HG03025 (cell line): ENCODE results near the gene NDUFC1.
"Not testable (repeated sequence)": the region's sequence is repeated elsewhere in the genome, so short reads cannot be mapped to it uniquely, and the experiment has no call there.

Experiments
- ATAC-seq: cut with Tn5 transposase; IDR thresholded peaks from one replicate; pipeline ENCODE4 v1.9.1; 2021; ENCODE audit warnings: mild to moderate bottlenecking, moderate library complexity; ENCODE audit not compliant: unreplicated experiment, low FRiP score

NDUFC1 gene

DNA sequence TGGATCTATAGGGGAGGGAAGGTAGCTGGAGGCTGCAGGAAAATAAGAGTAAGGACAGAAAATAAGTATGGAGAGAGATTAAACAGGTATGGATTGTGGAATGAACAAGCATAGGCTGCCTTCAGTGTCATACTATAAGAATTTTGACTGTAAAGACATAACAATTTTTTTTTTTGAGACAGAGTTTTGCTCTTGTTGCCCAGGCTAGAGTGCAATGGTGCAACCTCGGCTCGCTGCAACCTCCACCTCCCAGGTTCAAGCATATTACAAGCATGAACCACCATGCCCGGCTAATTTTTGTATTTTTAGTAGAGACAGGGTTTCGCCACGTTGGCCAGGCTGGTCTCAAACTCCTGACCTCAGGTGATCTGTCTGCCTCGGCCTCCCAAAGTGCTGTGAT lies 46.7 kb downstream of the NDUFC1 start:
- ATAC-seq = not testable (repeated sequence)

GRCh38 chr4:139253713-139254112 lies 48.6 kb downstream of the NDUFC1 start:
- no peak for ATAC-seq

- ATAC-seq = no peak
These were observed 49.2 kb downstream of the NDUFC1 start for GRCh38 chr4:139253046-139253445.

- no peak for ATAC-seq
These were observed 54.5 kb downstream of the NDUFC1 start for GRCh38 chr4:139247700-139248238.

- no peak for ATAC-seq
These were observed 55.0 kb downstream of the NDUFC1 start for GRCh38 chr4:139247241-139247640.

GRCh38 chr4:139246166-139246565 lies 56.1 kb downstream of the NDUFC1 start:
- no peak for ATAC-seq

GRCh38 chr4:139245590-139245989 lies 56.7 kb downstream of the NDUFC1 start:
- ATAC-seq = no peak

DNA sequence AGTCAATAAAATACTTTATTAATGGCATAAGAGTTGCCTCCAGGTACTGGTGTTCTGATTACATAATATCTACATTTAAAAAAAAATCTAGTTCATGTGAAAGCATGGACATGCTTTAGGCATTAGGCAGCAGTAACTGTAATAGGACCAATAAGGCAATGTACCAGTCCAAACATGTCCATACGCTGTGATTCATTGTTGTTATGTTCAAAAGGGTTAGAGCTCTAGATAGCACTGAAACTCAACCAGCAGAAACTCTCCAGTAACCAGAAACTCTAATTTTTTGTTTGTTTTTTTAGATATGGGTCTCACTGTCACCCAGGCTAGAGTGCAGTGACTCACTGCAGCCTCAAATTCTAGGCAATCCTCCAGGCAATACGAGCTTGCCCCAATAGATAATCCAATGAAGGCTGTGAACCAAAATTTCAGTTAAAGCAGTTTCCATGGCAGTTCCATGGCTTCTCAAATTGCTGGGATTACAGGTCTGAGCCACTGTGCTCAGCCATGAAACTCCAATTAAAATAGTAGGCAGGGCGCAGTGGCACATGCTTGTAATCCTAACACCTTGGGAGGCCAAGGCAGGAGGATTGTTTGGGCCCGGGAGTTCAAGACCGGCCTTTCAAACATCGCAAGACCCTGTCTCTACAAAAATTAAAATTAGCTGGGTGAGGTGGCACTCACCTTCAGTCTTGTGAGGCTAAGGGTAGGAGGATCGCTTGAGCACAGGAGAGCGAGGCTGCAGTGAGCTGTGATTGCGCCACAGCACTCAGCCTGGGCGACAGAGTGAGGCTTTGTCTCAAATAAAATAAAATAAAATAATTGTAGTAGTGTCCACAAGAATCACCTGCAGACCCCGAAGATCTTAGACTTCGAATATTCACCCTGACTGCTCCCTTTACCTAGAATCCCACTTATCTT lies 58.6 kb downstream of the NDUFC1 start:
- no peak for ATAC-seq

- ATAC-seq = no peak
These were observed 59.7 kb downstream of the NDUFC1 start for GRCh38 chr4:139242511-139243051.

GRCh38 chr4:139241784-139242151 lies 60.5 kb downstream of the NDUFC1 start:
- ATAC-seq = no peak

- no peak for ATAC-seq
These were observed 61.0 kb downstream of the NDUFC1 start for GRCh38 chr4:139241086-139241783.
